Measurements from ENCODE around the gene CDC16. TPM values are rescaled to one million over a fixed set of nuclear protein-coding genes. Genes with fewer than 3 reads are reported as not detected.

Gene CDC16
- total RNA-seq, 1 donor from 2014 or later, result 65.4 TPM

- TF ChIP-seq, protein P1, sequence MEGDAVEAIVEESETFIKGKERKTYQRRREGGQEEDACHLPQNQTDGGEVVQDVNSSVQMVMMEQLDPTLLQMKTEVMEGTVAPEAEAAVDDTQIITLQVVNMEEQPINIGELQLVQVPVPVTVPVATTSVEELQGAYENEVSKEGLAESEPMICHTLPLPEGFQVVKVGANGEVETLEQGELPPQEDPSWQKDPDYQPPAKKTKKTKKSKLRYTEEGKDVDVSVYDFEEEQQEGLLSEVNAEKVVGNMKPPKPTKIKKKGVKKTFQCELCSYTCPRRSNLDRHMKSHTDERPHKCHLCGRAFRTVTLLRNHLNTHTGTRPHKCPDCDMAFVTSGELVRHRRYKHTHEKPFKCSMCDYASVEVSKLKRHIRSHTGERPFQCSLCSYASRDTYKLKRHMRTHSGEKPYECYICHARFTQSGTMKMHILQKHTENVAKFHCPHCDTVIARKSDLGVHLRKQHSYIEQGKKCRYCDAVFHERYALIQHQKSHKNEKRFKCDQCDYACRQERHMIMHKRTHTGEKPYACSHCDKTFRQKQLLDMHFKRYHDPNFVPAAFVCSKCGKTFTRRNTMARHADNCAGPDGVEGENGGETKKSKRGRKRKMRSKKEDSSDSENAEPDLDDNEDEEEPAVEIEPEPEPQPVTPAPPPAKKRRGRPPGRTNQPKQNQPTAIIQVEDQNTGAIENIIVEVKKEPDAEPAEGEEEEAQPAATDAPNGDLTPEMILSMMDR (IDR thresholded peaks at IDR 0.05; ENCODE audit: unreplicated experiment), result no peak
- Mint-ChIP-seq H3K27ac (ENCODE audit: unreplicated experiment) (no peak overlapping the region), H3K27me3 (ENCODE audit: unreplicated experiment) (peaks cover 1% of the 10 kb centered on the region), H3K9me3 (ENCODE audit: unreplicated experiment) (no peaks in the 10 kb centered on the region), H3K4me1 (ENCODE audit: unreplicated experiment) (no peaks in the 10 kb centered on the region), H3K36me3 (ENCODE audit: low read depth, unreplicated experiment) (peaks cover 40% of the 10 kb centered on the region), H3K4me3 (ENCODE audit: unreplicated experiment) (no peak overlapping the region)
- DNase-seq (ENCODE audit: low spot score), result no peak
Observed at GRCh38 chr13:114298866-114299265, 64.2 kb downstream of the CDC16 start.

- Mint-ChIP-seq H3K9me3 (ENCODE audit: unreplicated experiment) (no peaks in the 10 kb centered on the region), H3K4me1 (ENCODE audit: unreplicated experiment) (no peaks in the 10 kb centered on the region), H3K4me3 (ENCODE audit: unreplicated experiment) (no peak overlapping the region), H3K27ac (ENCODE audit: unreplicated experiment) (no peak overlapping the region), H3K36me3 (ENCODE audit: low read depth, unreplicated experiment) (peaks cover 44% of the 10 kb centered on the region), H3K27me3 (ENCODE audit: unreplicated experiment) (no peaks in the 10 kb centered on the region)
- DNase-seq (ENCODE audit: low spot score), result no peak
- TF ChIP-seq, protein P1 (IDR thresholded peaks at IDR 0.05; ENCODE audit: unreplicated experiment), result no peak
Observed at GRCh38 chr13:114299604-114300305, 65.1 kb downstream of the CDC16 start.

DNA sequence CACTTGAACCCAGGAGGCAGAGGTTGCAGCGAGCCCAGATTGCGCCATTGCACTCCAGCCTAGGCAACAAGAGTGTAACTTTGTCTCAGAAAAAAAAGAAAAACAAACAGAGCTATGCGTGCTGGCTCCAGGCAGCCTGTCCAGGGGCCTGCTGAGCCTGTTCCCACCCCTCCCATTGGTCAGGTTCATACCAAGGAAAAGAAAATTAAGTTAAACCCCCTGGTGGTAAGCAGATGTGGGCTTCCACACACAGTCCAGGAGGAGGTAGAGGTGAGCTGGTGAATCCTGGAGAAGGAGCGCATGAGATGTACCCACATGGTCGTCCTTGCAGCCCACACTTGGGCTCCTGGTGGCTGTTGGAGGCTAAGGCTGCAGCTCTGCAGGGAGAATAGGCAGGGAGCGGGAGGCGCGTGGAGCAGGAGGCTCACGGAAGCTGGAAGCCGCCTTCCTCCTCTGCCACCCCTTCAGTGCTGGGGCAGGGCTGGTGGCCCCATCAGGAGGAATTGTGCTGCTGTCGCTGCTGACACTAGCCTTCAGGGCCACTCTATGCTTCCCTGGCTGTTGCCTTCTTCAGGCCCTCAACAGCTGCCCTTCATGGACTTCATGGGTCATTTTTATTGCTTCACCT lies 69.1 kb downstream of the CDC16 start:
- Mint-ChIP-seq H3K4me3 (ENCODE audit: unreplicated experiment) (no peak overlapping the region), H3K36me3 (ENCODE audit: low read depth, unreplicated experiment) (peaks cover 38% of the 10 kb centered on the region), H3K4me1 (ENCODE audit: unreplicated experiment) (peaks cover 5% of the 10 kb centered on the region), H3K9me3 (ENCODE audit: unreplicated experiment) (no peaks in the 10 kb centered on the region), H3K27me3 (ENCODE audit: unreplicated experiment) (no peaks in the 10 kb centered on the region), H3K27ac (ENCODE audit: unreplicated experiment) (no peak overlapping the region)
- DNase-seq (ENCODE audit: low spot score), result no peak
- TF ChIP-seq, protein P1 (IDR thresholded peaks at IDR 0.05; ENCODE audit: unreplicated experiment), result no peak

DNA sequence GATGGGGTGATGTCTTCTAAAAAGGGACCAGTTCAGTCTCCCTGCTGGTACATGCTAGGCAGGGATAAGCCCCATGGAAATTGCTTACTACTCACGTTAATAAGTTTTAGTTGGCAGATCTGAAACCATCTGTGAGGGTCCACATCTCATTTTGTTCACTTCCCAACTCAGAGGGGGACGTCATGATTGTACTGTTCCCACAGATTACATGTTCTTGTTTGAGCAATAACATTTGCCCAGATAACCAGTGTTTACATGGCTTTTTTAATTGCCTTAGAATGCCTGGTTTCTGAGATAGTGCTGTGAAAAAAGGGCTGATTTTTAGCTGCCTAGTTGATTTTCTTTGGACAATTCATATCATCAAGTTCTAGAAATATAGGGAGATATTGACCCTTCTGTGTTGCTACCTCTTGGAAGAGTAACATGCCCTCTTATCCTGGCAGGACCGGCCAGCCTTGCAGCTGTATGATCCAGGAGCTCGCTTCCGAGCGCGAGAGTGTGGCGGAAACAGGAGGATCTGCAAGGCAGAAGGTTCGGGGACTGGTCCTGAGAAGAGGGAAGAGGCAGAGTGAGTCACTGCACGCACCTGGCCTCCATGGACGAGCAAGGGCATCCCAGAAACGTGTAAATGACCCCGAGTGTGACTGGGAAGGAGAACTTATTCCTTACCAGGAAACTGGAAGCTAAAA lies 69.8 kb downstream of the CDC16 start:
- no peaks in the 10 kb centered on the region for H3K27me3 Mint-ChIP-seq (ENCODE audit: unreplicated experiment)

More for the DNA sequence above, 69.8 kb downstream of the CDC16 start:
- DNase-seq (ENCODE audit: low spot score), result no peak
- peaks cover 5% of the 10 kb centered on the region for H3K4me1 Mint-ChIP-seq (ENCODE audit: unreplicated experiment)
- TF ChIP-seq, protein P1 (IDR thresholded peaks at IDR 0.05; ENCODE audit: unreplicated experiment), result no peak
- H3K27ac Mint-ChIP-seq (ENCODE audit: unreplicated experiment), result no peak overlapping the region
- H3K36me3 Mint-ChIP-seq (ENCODE audit: low read depth, unreplicated experiment), result peaks cover 31% of the 10 kb centered on the region
- H3K4me3 Mint-ChIP-seq (ENCODE audit: unreplicated experiment), result peak overlapping the region; percentile 42
- no peaks in the 10 kb centered on the region for H3K9me3 Mint-ChIP-seq (ENCODE audit: unreplicated experiment)
